Inflammatory macrophage treated with lipopolysaccharide for 1 hour (primary cell): ENCODE results near the gene DNAH5.

Experiments used
- DNase-seq, 2 donors: peaks; one replicate each; pipeline ENCODE4 v3.0.0-alpha.2; 2020 to 2022

DNAH5 gene

DNA sequence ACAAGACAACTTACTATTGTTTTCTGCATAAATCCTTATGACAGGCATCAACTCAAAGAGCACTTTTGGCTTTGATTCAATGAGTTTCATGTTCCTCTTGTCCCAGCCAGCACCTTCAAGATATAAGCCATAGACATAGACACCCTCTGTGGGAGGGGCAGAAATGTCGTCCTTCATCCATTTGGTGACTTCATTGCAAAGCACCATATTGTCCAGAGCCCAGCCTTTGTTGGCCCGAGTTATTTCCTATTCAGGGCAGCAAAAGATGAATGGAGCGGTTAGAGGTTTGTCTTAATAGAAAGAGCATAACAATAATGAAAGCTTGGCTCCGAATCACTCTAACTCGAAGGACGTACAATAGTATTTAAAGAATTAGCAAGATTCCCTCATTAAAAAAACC lies 243.9 kb downstream of the DNAH5 start:
- no peak for DNase-seq

GRCh38 chr5:13698885-13699284 lies 245.6 kb downstream of the DNAH5 start:
- no peak for DNase-seq

GRCh38 chr5:13695076-13695712 lies 249.3 kb downstream of the DNAH5 start:
- DNase-seq, result no peak

DNA sequence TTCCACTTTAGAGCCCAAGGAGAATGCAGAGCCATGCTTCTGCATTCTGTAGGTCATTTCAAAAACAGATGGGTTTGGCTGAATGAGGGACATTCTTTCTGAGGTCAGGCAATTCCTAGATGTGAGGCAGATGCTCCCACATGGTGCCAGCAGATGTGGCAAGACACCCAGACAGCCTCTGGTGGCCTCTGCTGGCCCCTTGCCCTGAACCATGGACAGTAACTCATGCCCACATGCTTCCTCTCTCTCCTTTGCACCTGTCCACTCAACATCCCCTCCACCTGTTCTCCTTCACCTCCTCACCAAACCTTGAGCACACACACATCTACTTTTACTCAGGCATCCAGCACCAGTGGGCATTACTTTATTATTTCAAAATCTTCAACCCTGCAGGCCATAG lies 252.3 kb downstream of the DNAH5 start:
- no peak for DNase-seq

DNA sequence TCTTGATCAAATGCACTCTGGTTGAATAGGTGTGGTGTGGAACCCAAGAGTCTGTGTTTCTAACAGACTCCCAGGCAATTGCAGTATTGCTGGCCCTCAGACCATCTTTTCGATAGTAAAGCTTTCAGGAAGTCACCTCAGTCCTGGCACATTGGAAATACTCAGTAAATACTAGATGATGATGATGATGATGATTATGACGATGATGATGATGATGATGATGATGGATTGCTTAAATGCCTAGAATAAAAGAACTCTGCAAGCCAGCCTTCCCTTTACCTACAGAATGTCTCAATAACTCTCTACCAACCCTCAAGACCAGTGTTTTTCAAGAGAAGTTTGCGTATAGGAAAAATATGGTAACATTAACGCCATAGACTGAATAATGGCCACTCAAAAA lies 268.0 kb downstream of the DNAH5 start:
- DNase-seq, result no peak

GRCh38 chr5:13674391-13674790 lies 270.1 kb downstream of the DNAH5 start:
- DNase-seq, result no peak

GRCh38 chr5:13673511-13673910 lies 271.0 kb downstream of the DNAH5 start:
- no peak for DNase-seq

- DNase-seq, result peak; percentile 1
Measured at GRCh38 chr5:13664377-13664776, 280.1 kb downstream of the DNAH5 start.

DNA sequence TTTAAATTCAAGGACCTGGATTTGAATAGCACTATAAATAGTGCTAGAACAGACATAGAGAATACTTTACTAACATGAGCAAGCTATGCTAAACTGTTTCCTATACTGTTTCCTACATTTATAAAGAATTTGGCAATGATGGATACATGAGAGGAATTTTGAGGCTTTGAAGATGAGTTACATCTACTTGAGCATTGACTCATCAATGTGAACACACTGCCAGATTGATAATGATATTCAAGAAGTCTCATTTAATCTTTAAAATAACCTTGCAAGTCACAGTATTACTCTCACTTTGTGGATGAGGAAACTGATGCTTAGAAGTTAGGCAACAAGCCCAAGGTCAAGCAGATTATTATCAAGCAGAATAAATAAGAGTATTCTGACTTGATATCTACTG lies 281.9 kb downstream of the DNAH5 start:
- no peak for DNase-seq

GRCh38 chr5:13661272-13661671 lies 283.2 kb downstream of the DNAH5 start:
- no peak for DNase-seq

- no peak for DNase-seq
Measured at GRCh38 chr5:13660072-13660471, 284.4 kb downstream of the DNAH5 start.

DNA sequence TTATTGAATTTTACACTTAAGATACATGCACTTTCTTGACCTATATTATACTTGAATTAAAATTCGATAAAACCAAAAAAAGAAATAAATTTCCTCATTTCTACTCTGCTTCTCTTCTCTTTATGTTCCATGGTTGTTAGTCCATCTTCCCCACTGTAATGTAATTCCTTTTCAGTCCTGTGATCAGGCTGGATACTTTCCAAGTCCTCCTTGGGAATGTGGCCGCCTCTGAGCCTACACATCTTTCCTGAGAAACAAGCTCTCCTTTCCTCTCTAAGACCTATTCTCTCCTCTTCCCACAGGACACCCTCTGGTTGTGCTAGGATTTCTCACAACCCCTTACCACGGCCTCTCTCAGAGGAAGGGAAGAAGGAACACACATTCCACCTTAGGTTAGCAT lies 285.1 kb downstream of the DNAH5 start:
- no peak for DNase-seq

DNA sequence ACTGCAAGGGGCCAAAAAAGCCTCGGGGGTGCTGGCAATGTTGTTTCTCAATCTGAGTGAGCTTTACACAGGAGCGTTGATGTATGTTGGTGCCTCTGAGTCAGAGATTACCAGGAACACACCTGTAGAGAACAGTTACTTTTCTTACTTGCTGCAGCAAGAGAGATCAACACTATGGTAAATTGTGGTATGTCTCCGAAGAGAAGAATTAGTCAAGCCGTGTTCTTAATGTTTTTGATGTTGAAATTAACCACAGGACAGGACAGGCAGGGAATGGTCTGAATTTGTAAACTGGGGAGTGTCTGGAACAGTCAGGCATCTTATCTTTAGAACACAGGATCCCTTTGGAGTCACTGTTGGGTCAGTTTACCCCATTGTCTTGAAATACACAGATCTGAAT lies 285.7 kb downstream of the DNAH5 start:
- no peak for DNase-seq

- DNase-seq, result no peak
Measured at GRCh38 chr5:13658152-13658551, 286.3 kb downstream of the DNAH5 start.

- no peak for DNase-seq
Measured at GRCh38 chr5:13653709-13654108, 290.8 kb downstream of the DNAH5 start.

GRCh38 chr5:13649656-13650055 lies 294.8 kb downstream of the DNAH5 start:
- DNase-seq, result no peak

GRCh38 chr5:13648822-13649221 lies 295.7 kb downstream of the DNAH5 start:
- no peak for DNase-seq

DNA sequence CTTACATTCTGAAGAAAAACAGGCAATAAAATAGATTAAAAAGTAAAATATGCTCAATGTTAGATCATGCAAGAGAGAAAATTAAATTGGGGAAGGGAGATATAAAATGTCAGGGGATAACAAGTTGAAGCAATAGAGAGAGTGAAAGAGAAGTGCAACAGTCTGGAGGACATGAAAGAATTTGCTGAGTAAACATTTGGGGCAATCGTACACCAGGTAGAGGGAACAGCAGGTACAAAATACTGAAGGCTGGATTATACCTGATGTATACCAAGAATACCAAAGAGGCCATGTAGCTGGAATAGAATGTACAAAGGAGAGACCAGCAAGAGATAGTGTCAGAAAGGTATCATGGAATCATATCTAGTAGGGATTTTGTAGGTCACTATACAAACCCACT lies 300.8 kb downstream of the DNAH5 start:
- DNase-seq, result no peak

DNA sequence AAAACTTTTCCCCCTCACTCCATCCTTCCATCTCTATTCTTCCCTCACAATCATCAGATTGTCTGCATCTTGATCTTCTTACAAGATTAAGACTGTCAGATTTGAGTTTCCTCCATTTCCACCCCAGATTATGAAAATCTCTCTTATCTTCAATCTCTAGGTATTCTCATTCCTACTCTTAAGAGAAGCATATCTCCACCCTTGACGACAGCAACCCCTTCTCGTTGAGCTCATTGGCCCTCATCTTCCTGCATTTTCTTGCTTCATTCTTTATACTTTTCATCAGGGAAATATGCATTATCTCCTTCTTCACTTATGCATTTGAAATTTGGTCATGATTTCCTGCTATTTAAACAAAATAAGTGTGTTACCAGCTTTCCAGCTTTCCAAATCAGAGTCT lies 301.3 kb downstream of the DNAH5 start:
- no peak for DNase-seq
